HCT116 (cell line): Measurements from ENCODE around the gene IMPA2. TPM values are rescaled to one million over a fixed set of nuclear protein-coding genes. Genes with fewer than 3 reads are reported as not detected.

ENCODE experiments used
- ATAC-seq: fragments of 200-7000 bp; cut with Tn5 transposase; 2 replicates; pipeline ENCODE4 v1.9.1; 2020; ENCODE audit warnings: mild to moderate bottlenecking, moderate library complexity
- BruUV-seq: library from RNA; stranded (reverse); fragments of 400-500 nt; replicated peaks from 2 replicates; lab custom pipeline; 2021; lab: Mats Ljungman, UMichigan
- CTCF ChIA-PET: fragments of 300-600 bp; sonication (Branson Sonifier 250); formaldehyde crosslinking; loops from one replicate; lab custom pipeline; 2021; ENCODE audit warnings: antibody characterized with exemption; lab: Charles Lee
- POLR2A ChIA-PET: fragments of 300-600, 350-600 bp; sonication (Branson Sonifier 250); formaldehyde crosslinking; loops from one replicate; lab custom pipeline; 2021; ENCODE audit warnings: antibody characterized with exemption; lab: Charles Lee
- RAD21 ChIA-PET, 2 experiments: fragments of 300-600 bp; sonication (Branson Sonifier 250); formaldehyde crosslinking; loops; one replicate each; lab custom pipeline; 2023; ENCODE audit warnings: low total read pairs in 2 of 2; ENCODE audit not compliant: uncharacterized antibody in 2 of 2, unreplicated experiment in 2 of 2, low non-redundant PET in 1 of 2; lab: Charles Lee
- DNase-seq: peaks from one replicate; pipeline ENCODE4 v3.0.0-alpha.2; 2010; ENCODE audit warnings: low read depth, low spot score
- H2AFZ ChIP-seq: fragments of 200-600 bp; shearing (Covaris generic), sonication (generic); 2 replicates; pipeline ENCODE4 v1.6.1; 2017; ENCODE audit warnings: low read depth, mixed run types, mixed read lengths, antibody characterized with exemption, low read length; ENCODE audit not compliant: poor library complexity, severe bottlenecking
- H3K27ac ChIP-seq: 2 replicates; pipeline ENCODE4 v1.5.1; 2012; ENCODE audit warnings: low read depth, low read length
- H3K27me3 ChIP-seq: fragments of 200-600 bp; sonication (generic); 2 replicates; pipeline ENCODE4 v1.6.1; 2016; ENCODE audit warnings: mixed run types, low read length, mixed read lengths; ENCODE audit not compliant: insufficient read depth
- H3K36me3 ChIP-seq, 2 experiments: fragments of 200-500 bp in 1 of 2; fragments of 200-600 bp in 1 of 2; sonication (Bioruptor generic) in 1 of 2; sonication (generic) in 1 of 2; 2 replicates each; pipeline versions ENCODE4 v1.5.1 to v1.6.1; 2014 to 2016; ENCODE audit warnings: low read length in 2 of 2, inconsistent platforms in 1 of 2, mixed read lengths in 1 of 2, mixed run types in 1 of 2; ENCODE audit not compliant: insufficient read depth in 2 of 2, control insufficient read depth in 1 of 2
- H3K4me1 ChIP-seq, 2 experiments: fragments of 200-600 bp in 1 of 2; sonication (generic) in 1 of 2; 2 replicates each; pipeline versions ENCODE4 v1.5.1 to v1.6.1; 2012 to 2017; ENCODE audit warnings: low read length in 2 of 2, inconsistent platforms in 1 of 2, mild to moderate bottlenecking in 1 of 2, mixed read lengths in 1 of 2, mixed run types in 1 of 2, moderate library complexity in 1 of 2; ENCODE audit not compliant: insufficient read depth in 2 of 2, control insufficient read depth in 1 of 2
- H3K4me2 ChIP-seq: fragments of 200-600 bp; sonication (generic); 2 replicates; pipeline ENCODE4 v1.6.1; 2017; ENCODE audit warnings: mixed run types, low read length, mixed read lengths
- H3K4me3 ChIP-seq, 2 experiments: fragments of 200-600 bp in 1 of 2; sonication (generic) in 1 of 2; replicated peaks in 1 of 2; 2 replicates each; pipeline ENCODE4 v1.5.1; 2011 to 2016; ENCODE audit warnings: low read length in 2 of 2, control low read depth in 1 of 2, low read depth in 1 of 2, mild to moderate bottlenecking in 1 of 2, mixed read lengths in 1 of 2, mixed run types in 1 of 2
- H3K79me2 ChIP-seq: fragments of 200-600 bp; sonication (generic); 2 replicates; pipeline ENCODE4 v1.6.1; 2017; ENCODE audit warnings: mild to moderate bottlenecking, mixed run types, low read length, moderate library complexity, mixed read lengths; ENCODE audit not compliant: insufficient read depth
- H3K9ac ChIP-seq: fragments of 200-600 bp; sonication (generic); 2 replicates; pipeline ENCODE4 v1.6.1; 2016; ENCODE audit warnings: low read length, mixed read lengths
- H3K9me2 ChIP-seq: fragments of 200-600 bp; sonication (generic), shearing (Covaris generic); 2 replicates; pipeline ENCODE4 v1.6.1; 2017; ENCODE audit warnings: mixed run types, mild to moderate bottlenecking, moderate library complexity; ENCODE audit not compliant: insufficient read depth
- H3K9me3 ChIP-seq, 2 experiments: fragments of 200-500 bp in 1 of 2; fragments of 200-600 bp in 1 of 2; sonication (Bioruptor generic) in 1 of 2; sonication (generic) in 1 of 2; 2 replicates each; pipeline ENCODE4 v1.6.1; 2014 to 2017; ENCODE audit warnings: low read length in 2 of 2, mixed read lengths in 2 of 2, inconsistent platforms in 1 of 2, low read depth in 1 of 2, mild to moderate bottlenecking in 1 of 2, mixed run types in 1 of 2, moderate library complexity in 1 of 2; ENCODE audit not compliant: control insufficient read depth in 1 of 2, insufficient read depth in 1 of 2
- H4K20me1 ChIP-seq: fragments of 200-600 bp; sonication (generic), shearing (Covaris generic); 2 replicates; pipeline ENCODE4 v1.6.1; 2017; ENCODE audit warnings: mixed run types, mild to moderate bottlenecking, moderate library complexity; ENCODE audit not compliant: insufficient read depth
- ELF1 ChIP-seq: IDR thresholded peaks from 2 replicates; pipeline ENCODE4 v1.6.1; 2012; ENCODE audit warnings: low read depth, borderline replicate concordance
- POLR2AphosphoS5 ChIP-seq: IDR thresholded peaks from 2 replicates; pipeline ENCODE4 v1.6.1; 2011; ENCODE audit warnings: mild to moderate bottlenecking, low read depth, low read length, moderate library complexity
- RAD21 ChIP-seq: IDR thresholded peaks from 2 replicates; pipeline ENCODE4 v1.6.1; 2012; ENCODE audit warnings: low read depth, mild to moderate bottlenecking
- ZNF274 ChIP-seq: fragments of 200-500 bp; sonication (Bioruptor generic); IDR thresholded peaks from 2 replicates; pipeline ENCODE4 v1.6.1; 2014; ENCODE audit warnings: mild to moderate bottlenecking, low read depth, low read length, inconsistent platforms
- intact Hi-C: fragments of 100-400 bp; cut with micrococcal nuclease; formaldehyde crosslinking; loops from 2 replicates; pipeline ENCODE4 v1.10.0; 2022
- total RNA-seq: library from RNA; stranded (reverse); gene quantifications from one replicate; pipeline ENCODE4 v1.2.1, GENCODE V29; 2021; ENCODE audit not compliant: unreplicated experiment
- TF ChIP-seq, protein P1 (sequence below): IDR thresholded peaks from 2 replicates; pipeline ENCODE4 v1.6.1; 2011; ENCODE audit warnings: mild to moderate bottlenecking, low read length, moderate library complexity; ENCODE audit not compliant: insufficient replicate concordance; ENCODE audit errors: extremely low read depth

The IMPA2 gene
- total RNA-seq, 1 experiment from 2014 or later, result 32.5 TPM

DNA sequence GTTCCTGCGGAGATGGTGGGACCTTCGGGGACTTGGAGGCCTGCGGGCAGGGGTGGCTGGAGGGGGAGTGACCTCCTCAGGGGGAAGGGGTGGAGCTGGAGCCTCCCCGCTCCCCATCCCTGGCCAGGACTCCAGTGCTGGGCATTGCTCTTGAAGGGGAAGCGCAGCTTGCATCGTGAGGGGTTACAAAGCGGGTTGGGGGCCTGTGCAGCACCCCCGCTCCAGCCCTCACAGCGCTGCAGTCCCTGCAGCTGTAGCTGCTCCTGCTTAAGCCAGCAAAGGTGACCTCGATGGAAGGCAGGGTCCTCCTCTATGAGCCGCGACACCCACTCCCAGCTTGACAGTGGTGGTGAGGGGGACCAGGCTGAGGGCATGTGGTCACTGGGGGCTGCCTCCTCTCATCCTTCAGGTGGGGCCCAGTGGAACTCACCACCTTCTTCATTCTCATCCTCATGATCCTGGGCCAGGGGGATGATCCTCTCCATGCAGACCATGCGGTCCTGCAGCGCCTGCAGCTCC, 75.6 kb downstream of the IMPA2 start:
- Histone ChIP-seq H3K4me3 (no peak overlapping the region), H3K9me3 (no peaks in the 10 kb centered on the region), H3K79me2 (no peaks in the 10 kb centered on the region), H3K9ac (no peak overlapping the region), H3K4me2 (no peak overlapping the region), H3K9me2 (no peaks in the 10 kb centered on the region), H2AFZ (no peak overlapping the region), H4K20me1 (no peaks in the 10 kb centered on the region), H3K27ac (no peak overlapping the region), H3K36me3 (no peaks in the 10 kb centered on the region), H3K27me3 (no peaks in the 10 kb centered on the region), H3K4me1 (peaks cover 6 to 15% of the 10 kb centered on the region in 2 experiments; a peak in 3 of 4 replicates)
- TF ChIP-seq ZNF274, result no peak
- TF ChIP-seq POLR2AphosphoS5, result no peak
- TF ChIP-seq, protein P1, sequence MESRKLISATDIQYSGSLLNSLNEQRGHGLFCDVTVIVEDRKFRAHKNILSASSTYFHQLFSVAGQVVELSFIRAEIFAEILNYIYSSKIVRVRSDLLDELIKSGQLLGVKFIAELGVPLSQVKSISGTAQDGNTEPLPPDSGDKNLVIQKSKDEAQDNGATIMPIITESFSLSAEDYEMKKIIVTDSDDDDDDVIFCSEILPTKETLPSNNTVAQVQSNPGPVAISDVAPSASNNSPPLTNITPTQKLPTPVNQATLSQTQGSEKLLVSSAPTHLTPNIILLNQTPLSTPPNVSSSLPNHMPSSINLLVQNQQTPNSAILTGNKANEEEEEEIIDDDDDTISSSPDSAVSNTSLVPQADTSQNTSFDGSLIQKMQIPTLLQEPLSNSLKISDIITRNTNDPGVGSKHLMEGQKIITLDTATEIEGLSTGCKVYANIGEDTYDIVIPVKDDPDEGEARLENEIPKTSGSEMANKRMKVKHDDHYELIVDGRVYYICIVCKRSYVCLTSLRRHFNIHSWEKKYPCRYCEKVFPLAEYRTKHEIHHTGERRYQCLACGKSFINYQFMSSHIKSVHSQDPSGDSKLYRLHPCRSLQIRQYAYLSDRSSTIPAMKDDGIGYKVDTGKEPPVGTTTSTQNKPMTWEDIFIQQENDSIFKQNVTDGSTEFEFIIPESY, result no peak
- TF ChIP-seq RAD21, result no peak
- no peak for TF ChIP-seq ELF1
- intact Hi-C loops, result no loop called here
- ATAC-seq (no peak), DNase-seq (no peak)
- CTCF ChIA-PET, result interaction anchor here (0.9 to 1.0 kb wide), 2 partner anchors 18 to 119 kb away, joined by 3 to 4 read pairs; no protein-coding TSS in a partner anchor
- no TSS peak for BruUV-seq
- RAD21 ChIA-PET, result interaction anchor here in 1 of 2 experiments (0.5 kb wide), 1 partner anchor 215 kb away, joined by 3 read pairs; no protein-coding TSS in a partner anchor
- POLR2A ChIA-PET, result no interaction called here
